HepG2 (cell line): ENCODE measurements around the gene PSMB3. TPM values are rescaled to one million over a fixed set of nuclear protein-coding genes. Genes with fewer than 3 reads are reported as not detected.

Experiments
- GRHL1 ChIP-seq: sonication (generic); formaldehyde crosslinking; conservative IDR thresholded peaks from 2 replicates; pipeline ENCODE4 v1.8.0; 2022; ENCODE audit warnings: missing genetic modification reagents
- HMG20B ChIP-seq: conservative IDR thresholded peaks from 2 replicates; pipeline ENCODE4 v1.6.1; 2016; ENCODE audit warnings: missing genetic modification reagents, missing compliant biosample characterization
- ISX ChIP-seq: sonication (generic); formaldehyde crosslinking; conservative IDR thresholded peaks from 2 replicates; pipeline ENCODE4 v1.5.0; 2020; ENCODE audit warnings: missing genetic modification reagents
- JDP2 ChIP-seq: sonication (generic); formaldehyde crosslinking; IDR thresholded peaks from 2 replicates; pipeline ENCODE4 v1.8.1; 2022; ENCODE audit warnings: missing genetic modification reagents, borderline replicate concordance
- MBNL3 ChIP-seq: fragments of 250-450 bp; sonication (Bioruptor Pico); conservative IDR thresholded peaks from 2 replicates; pipeline ENCODE4 v1.8.0; 2022; ENCODE audit warnings: mild to moderate bottlenecking, inconsistent platforms
- MTF2 ChIP-seq: sonication (generic); formaldehyde crosslinking; IDR thresholded peaks from 2 replicates; pipeline ENCODE4 v1.5.0; 2020; ENCODE audit warnings: missing genetic modification reagents, borderline replicate concordance
- PHF20 ChIP-seq: sonication (generic); formaldehyde crosslinking; IDR thresholded peaks from 2 replicates; pipeline ENCODE4 v1.5.0; 2020; ENCODE audit warnings: mild to moderate bottlenecking, missing genetic modification reagents
- POLR2AphosphoS5 ChIP-seq: IDR thresholded peaks from 2 replicates; pipeline ENCODE4 v1.6.1; 2012; ENCODE audit warnings: low read depth, low read length
- SATB2 ChIP-seq: sonication (generic); formaldehyde crosslinking; IDR thresholded peaks from 2 replicates; pipeline ENCODE4 v1.5.0; 2020; ENCODE audit warnings: missing genetic modification reagents
- TAF1 ChIP-seq: sonication (generic); formaldehyde crosslinking; IDR thresholded peaks from 2 replicates; pipeline ENCODE4 v1.4.0; 2020; ENCODE audit warnings: missing genetic modification reagents
- ZBTB7A ChIP-seq: sonication (generic); formaldehyde crosslinking; IDR thresholded peaks from 2 replicates; pipeline ENCODE4 v1.8.0; 2022; ENCODE audit warnings: mild to moderate bottlenecking, missing genetic modification reagents
- ZFP36L2 ChIP-seq: sonication (generic); formaldehyde crosslinking; IDR thresholded peaks from 2 replicates; pipeline ENCODE4 v1.4.0; 2020; ENCODE audit warnings: missing genetic modification reagents
- ZFX ChIP-seq: sonication (generic); formaldehyde crosslinking; IDR thresholded peaks from 2 replicates; pipeline ENCODE4 v1.4.0; 2020; ENCODE audit warnings: mild to moderate bottlenecking, low read depth, missing genetic modification reagents, moderate library complexity
- ZHX2 ChIP-seq, 2 experiments: sonication (generic) in 1 of 2; formaldehyde crosslinking in 1 of 2; IDR thresholded peaks; 2 replicates each; pipeline versions ENCODE4 v1.6.1 to v1.9.0; 2014 to 2022; ENCODE audit warnings: antibody characterized with exemption in 1 of 2, borderline replicate concordance in 1 of 2, inconsistent platforms in 1 of 2, low read depth in 1 of 2, missing genetic modification reagents in 1 of 2
- ZNF276 ChIP-seq: sonication (generic); formaldehyde crosslinking; IDR thresholded peaks from 2 replicates; pipeline ENCODE4 v1.4.0; 2020; ENCODE audit warnings: mild to moderate bottlenecking, low read depth, missing genetic modification reagents
- ZNF383 ChIP-seq: sonication (generic); formaldehyde crosslinking; IDR thresholded peaks from 2 replicates; pipeline ENCODE4 v1.4.0; 2020; ENCODE audit warnings: missing genetic modification reagents, mild to moderate bottlenecking, borderline replicate concordance
- ZNF546 ChIP-seq: sonication (generic); formaldehyde crosslinking; conservative IDR thresholded peaks from 2 replicates; pipeline ENCODE4 v1.8.1; 2023; ENCODE audit warnings: mild to moderate bottlenecking, missing genetic modification reagents
- ZNF549 ChIP-seq: sonication (generic); formaldehyde crosslinking; IDR thresholded peaks from 2 replicates; pipeline ENCODE4 v1.5.0; 2020; ENCODE audit warnings: missing genetic modification reagents
- polyA plus RNA-seq, 8 experiments: library from polyadenylated mRNA; depleted of rRNA in 3 of 8; stranded (reverse) in 7 of 8; unstranded in 1 of 8; fragments of >200 nt; fragmentation: Illumina TruSeq in 4 of 8; extraction: Trizol in 4 of 8; gene quantifications; 2 replicates each; pipeline versions ENCODE4 v1.2.1 to v1.2.3, GENCODE V29; 2011 to 2016; ENCODE audit warnings: low read depth in 4 of 8, missing spikeins in 1 of 8, mixed read lengths in 1 of 8; ENCODE audit not compliant: insufficient read depth in 1 of 8
- total RNA-seq, 5 experiments: library from RNA; depleted of rRNA; stranded (reverse); fragments of >200 nt; fragmentation: Illumina TruSeq; extraction: Trizol; gene quantifications; 2 replicates each; pipeline ENCODE4 v1.2.3, GENCODE V29; 2016; ENCODE audit warnings: low read depth in 1 of 5

PSMB3 gene
- total and polyA plus RNA-seq, 2 of the 13 experiments (the other 11 are each of a cell fraction or from before 2014, with no cell fraction given) = 366 to 517 TPM

GRCh38 chr17:38704606-38705522, 47.7 kb upstream of the PSMB3 start, which contains the start of gene MLLT6 (continued):
- peak; percentile 78; the same call in 1 of the 2 replicates for TF ChIP-seq ZNF549 (CRISPR knock-in tag)
- no peak for TF ChIP-seq ZBTB7A (CRISPR knock-in tag)
- 0 out of 2 replicates have a peak, but pooled peaks have one; percentile 40 for TF ChIP-seq ZFP36L2 (CRISPR knock-in tag)
- no peak for TF ChIP-seq ZNF276
- peak; percentile 78; the same call in 1 of the 2 replicates for TF ChIP-seq SATB2
- TF ChIP-seq PHF20 (CRISPR knock-in tag) = no peak
- 0 out of 2 replicates have a peak, but pooled peaks have one; percentile 20 for TF ChIP-seq ZFX
- TF ChIP-seq JDP2 (CRISPR knock-in tag) = no peak
- no peak for TF ChIP-seq ZHX2 (IDR thresholded peaks at IDR 0.05; ENCODE audit: low read depth)
- TF ChIP-seq ZHX2 (CRISPR knock-in tag; IDR thresholded peaks at IDR 0.05; ENCODE audit: borderline replicate concordance) = peak; percentile 23; the same call in 1 of the 2 replicates
- no peak for TF ChIP-seq ISX (CRISPR knock-in tag)
- peak; percentile 38 for TF ChIP-seq POLR2AphosphoS5
- TF ChIP-seq HMG20B (CRISPR knock-in tag) = no peak
- no peak for TF ChIP-seq MBNL3 (CRISPR knock-in tag)
- peak; percentile 37 for TF ChIP-seq TAF1 (CRISPR knock-in tag)
- no peak for TF ChIP-seq MTF2
- TF ChIP-seq GRHL1 (CRISPR knock-in tag) = no peak
- TF ChIP-seq ZNF383 (CRISPR knock-in tag) = no peak
- TF ChIP-seq ZNF546 (CRISPR knock-in tag) = no peak
